Measurements from ENCODE around the gene DCAF6.

DCAF6 gene

DNA sequence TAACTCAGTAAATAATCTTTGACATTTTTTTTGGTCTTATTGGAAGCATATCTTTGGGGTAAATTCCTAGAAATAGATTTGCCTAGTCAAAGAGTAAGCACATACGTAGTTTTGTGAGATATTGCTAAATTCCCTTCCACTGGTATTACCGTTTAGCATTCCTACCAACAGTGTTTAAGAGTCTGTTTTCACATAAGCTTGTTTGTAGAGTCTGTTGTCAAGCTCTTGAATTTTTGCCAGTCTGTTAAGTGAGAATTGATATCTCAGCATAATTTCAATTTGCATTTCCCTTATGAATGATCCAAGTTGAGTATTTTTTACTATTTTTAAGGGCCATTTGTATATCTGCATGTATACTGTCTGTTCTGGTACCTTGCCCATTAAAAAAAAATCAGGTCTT is 37.3 kb downstream of the DCAF6 start:
- H3K4me1 ChIP-seq (ENCODE audit: insufficient read depth, low read length) = peaks cover 16% of the 10 kb centered on the region
- H3K4me3 ChIP-seq (ENCODE audit: low read depth in 1 of 2, low read length in 2 of 2) = no peak overlapping the region
- H3K9me3 ChIP-seq (ENCODE audit: low read length) = no peaks in the 10 kb centered on the region
- peaks cover 10% of the 10 kb centered on the region for H3K36me3 ChIP-seq (ENCODE audit: insufficient read depth, low read length)
- H3K27me3 ChIP-seq (ENCODE audit: control insufficient read depth in 1 of 2, insufficient read depth in 2 of 2, low read length in 2 of 2) = no peaks in the 10 kb centered on the region
- no peak overlapping the region for H3K27ac ChIP-seq (ENCODE audit: low read depth, low read length)
- H3K9ac ChIP-seq (ENCODE audit: low read length) = no peak overlapping the region

DNA sequence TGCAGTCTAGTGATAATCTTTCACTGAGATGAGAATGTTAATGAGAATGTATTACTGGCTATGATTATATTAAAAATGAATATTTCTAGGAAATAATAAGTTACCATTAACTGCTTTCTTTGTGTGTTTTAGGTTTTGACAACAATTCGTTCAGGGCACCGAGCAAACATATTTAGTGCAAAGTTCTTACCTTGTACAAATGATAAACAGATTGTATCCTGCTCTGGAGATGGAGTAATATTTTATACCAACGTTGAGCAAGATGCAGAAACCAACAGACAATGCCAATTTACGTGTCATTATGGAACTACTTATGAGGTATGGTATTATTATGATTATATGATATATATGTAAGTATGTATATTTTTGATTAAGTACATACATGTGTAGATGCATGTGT is 38.2 kb downstream of the DCAF6 start:
- Histone ChIP-seq H3K9me3 (ENCODE audit: low read length) (no peaks in the 10 kb centered on the region), H3K27ac (ENCODE audit: low read depth, low read length) (no peak overlapping the region), H3K9ac (ENCODE audit: low read length) (no peak overlapping the region), H3K36me3 (ENCODE audit: insufficient read depth, low read length) (peaks cover 10% of the 10 kb centered on the region), H3K4me1 (ENCODE audit: insufficient read depth, low read length) (peaks cover 16% of the 10 kb centered on the region), H3K27me3 (ENCODE audit: control insufficient read depth in 1 of 2, insufficient read depth in 2 of 2, low read length in 2 of 2) (no peaks in the 10 kb centered on the region), H3K4me3 (ENCODE audit: low read depth in 1 of 2, low read length in 2 of 2) (no peak overlapping the region)

DNA sequence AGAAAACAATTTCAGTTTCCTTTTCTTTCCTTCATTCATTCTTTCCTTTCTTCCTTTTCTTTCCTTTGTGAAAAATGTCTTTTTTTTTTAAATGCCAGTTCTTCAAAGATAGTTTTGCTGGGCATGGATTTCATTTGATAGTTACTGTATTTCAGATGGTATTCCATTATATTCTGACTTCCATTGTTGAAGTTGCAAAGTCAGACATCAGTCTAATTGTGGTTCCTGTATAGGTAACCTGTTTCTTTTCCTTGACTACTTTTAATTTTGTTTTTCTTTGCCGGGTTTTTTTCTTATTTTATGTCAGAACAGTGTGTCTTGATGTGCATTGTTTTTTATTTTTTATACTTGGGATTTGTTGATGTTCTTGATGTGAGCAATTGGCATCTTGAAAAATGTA is 40.8 kb downstream of the DCAF6 start:
- no peak overlapping the region for H3K27ac ChIP-seq (ENCODE audit: low read depth, low read length)
- no peaks in the 10 kb centered on the region for H3K27me3 ChIP-seq (ENCODE audit: control insufficient read depth in 1 of 2, insufficient read depth in 2 of 2, low read length in 2 of 2)
- no peak overlapping the region for H3K4me3 ChIP-seq (ENCODE audit: low read depth in 1 of 2, low read length in 2 of 2)
- H3K4me1 ChIP-seq (ENCODE audit: insufficient read depth, low read length) = peaks cover 16% of the 10 kb centered on the region
- H3K9me3 ChIP-seq (ENCODE audit: low read length) = no peaks in the 10 kb centered on the region
- H3K36me3 ChIP-seq (ENCODE audit: insufficient read depth, low read length) = peaks cover 10% of the 10 kb centered on the region
- no peak overlapping the region for H3K9ac ChIP-seq (ENCODE audit: low read length)

DNA sequence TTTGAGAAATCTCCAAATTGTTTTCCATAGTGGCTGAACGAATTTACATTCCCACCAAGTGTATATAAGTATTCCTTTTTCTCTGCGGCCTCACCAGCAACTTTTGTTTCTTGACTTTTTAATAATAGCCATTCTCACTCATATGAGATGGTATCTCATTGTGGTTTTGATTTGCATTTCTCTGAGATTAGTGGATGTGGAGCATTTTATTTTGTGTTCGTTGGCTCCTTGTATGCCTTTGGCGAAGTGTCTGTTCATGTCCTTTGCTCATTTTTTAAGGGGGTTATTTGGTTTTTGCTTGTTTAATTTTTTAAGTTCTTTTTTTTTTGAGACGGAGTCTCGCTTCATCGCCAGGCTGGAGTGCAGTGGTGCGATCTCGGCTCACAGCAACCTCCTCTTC is 45.5 kb downstream of the DCAF6 start:
- H3K36me3 ChIP-seq (ENCODE audit: insufficient read depth, low read length) = no peaks in the 10 kb centered on the region
- no peak overlapping the region for H3K27ac ChIP-seq (ENCODE audit: low read depth, low read length)
- peaks cover 5% of the 10 kb centered on the region for H3K4me1 ChIP-seq (ENCODE audit: insufficient read depth, low read length)
- H3K27me3 ChIP-seq (ENCODE audit: control insufficient read depth in 1 of 2, insufficient read depth in 2 of 2, low read length in 2 of 2) = no peaks in the 10 kb centered on the region
- H3K4me3 ChIP-seq (ENCODE audit: low read depth in 1 of 2, low read length in 2 of 2) = no peak overlapping the region
- H3K9me3 ChIP-seq (ENCODE audit: low read length) = no peaks in the 10 kb centered on the region
- no peak overlapping the region for H3K9ac ChIP-seq (ENCODE audit: low read length)

DNA sequence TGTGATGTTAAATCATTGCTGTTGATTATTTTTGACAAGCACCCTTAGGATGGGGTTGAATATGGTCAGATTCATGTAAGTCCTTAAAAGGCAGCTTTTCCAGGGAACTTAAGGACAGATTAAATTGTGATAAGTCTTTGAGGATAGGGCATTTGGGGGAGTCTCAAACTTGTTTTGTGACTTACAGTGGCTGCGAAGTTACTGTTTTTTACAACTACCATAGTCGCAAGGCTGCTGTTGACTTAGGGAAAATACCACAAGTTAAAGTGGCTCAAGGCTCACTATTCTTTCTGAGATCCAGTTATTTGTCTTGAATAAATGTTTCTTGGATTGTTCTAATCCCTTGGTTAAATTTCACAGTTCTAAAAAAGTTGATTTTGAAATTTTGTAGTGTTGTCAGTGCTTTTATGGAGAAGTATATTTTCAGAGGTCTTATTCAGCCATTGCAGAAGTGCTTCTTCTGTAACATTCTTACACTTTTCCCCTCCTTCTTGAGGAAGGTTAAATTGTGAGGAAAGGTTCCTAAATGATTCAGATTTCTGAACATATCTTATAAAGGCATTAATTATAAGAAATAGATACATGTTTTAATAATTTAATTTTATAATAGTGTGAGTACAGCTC is 47.4 kb downstream of the DCAF6 start:
- Histone ChIP-seq H3K9ac (ENCODE audit: low read length) (no peak overlapping the region), H3K9me3 (ENCODE audit: low read length) (no peaks in the 10 kb centered on the region), H3K27ac (ENCODE audit: low read depth, low read length) (no peak overlapping the region), H3K4me1 (ENCODE audit: insufficient read depth, low read length) (peaks cover 5% of the 10 kb centered on the region), H3K36me3 (ENCODE audit: insufficient read depth, low read length) (no peaks in the 10 kb centered on the region), H3K27me3 (ENCODE audit: control insufficient read depth in 1 of 2, insufficient read depth in 2 of 2, low read length in 2 of 2) (no peaks in the 10 kb centered on the region), H3K4me3 (ENCODE audit: low read depth in 1 of 2, low read length in 2 of 2) (no peak overlapping the region)

DNA sequence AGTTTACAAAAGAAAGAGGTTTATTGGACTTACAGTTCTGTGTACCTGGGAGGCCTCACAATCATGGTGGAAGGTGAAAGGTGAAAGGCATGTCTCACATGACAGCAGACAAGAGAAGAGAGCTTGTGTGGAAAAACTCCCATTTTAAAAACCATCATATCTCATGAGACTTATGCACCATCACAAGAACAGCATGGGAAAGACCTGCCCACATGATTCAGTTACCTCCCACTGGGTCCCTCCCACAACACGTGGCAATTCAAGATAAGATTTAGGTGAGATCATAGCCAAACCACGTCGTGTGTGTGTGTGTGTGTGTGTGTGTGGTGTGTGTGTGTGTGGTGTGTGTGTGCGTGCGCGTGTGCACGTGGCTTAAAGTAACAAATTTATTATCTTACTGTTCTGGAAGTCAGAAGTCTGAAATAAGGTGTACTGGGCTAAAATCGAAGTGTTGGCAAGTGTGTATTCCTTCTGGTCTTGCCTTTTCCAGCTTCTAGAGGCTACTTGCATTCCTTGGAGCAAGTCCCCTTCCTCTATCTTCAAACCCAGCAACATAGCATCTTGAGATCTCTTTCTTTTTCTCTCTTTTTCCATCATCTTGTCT is 48.5 kb downstream of the DCAF6 start:
- Histone ChIP-seq H3K27ac (ENCODE audit: low read depth, low read length) (no peak overlapping the region), H3K27me3 (ENCODE audit: control insufficient read depth in 1 of 2, insufficient read depth in 2 of 2, low read length in 2 of 2) (no peaks in the 10 kb centered on the region), H3K36me3 (ENCODE audit: insufficient read depth, low read length) (no peaks in the 10 kb centered on the region), H3K4me1 (ENCODE audit: insufficient read depth, low read length) (peaks cover 5% of the 10 kb centered on the region), H3K9me3 (ENCODE audit: low read length) (no peaks in the 10 kb centered on the region), H3K9ac (ENCODE audit: low read length) (no peak overlapping the region), H3K4me3 (ENCODE audit: low read depth in 1 of 2, low read length in 2 of 2) (no peak overlapping the region)

DNA sequence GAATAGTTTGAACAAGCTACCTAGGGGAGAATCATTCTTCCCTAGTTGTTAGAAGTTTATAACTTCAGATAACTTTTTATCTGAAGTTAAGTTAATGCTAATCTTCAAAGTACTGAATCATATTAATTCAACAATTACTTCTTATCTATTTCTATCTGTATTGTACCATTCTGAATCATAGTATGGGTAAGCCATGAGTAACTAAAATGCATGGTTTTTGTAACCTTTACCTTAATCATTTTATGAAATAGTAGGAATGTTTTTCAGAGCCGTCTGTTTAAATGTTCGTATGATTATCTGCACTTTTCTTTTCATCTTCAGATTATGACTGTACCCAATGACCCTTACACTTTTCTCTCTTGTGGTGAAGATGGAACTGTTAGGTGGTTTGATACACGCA is 50.7 kb downstream of the DCAF6 start:
- no peak overlapping the region for H3K27ac ChIP-seq (ENCODE audit: low read depth, low read length)
- H3K36me3 ChIP-seq (ENCODE audit: insufficient read depth, low read length) = peaks cover 8% of the 10 kb centered on the region
- H3K4me1 ChIP-seq (ENCODE audit: insufficient read depth, low read length) = peaks cover 5% of the 10 kb centered on the region
- no peak overlapping the region for H3K9ac ChIP-seq (ENCODE audit: low read length)
- H3K9me3 ChIP-seq (ENCODE audit: low read length) = no peaks in the 10 kb centered on the region
- H3K4me3 ChIP-seq (ENCODE audit: low read depth in 1 of 2, low read length in 2 of 2) = no peak overlapping the region
- no peaks in the 10 kb centered on the region for H3K27me3 ChIP-seq (ENCODE audit: control insufficient read depth in 1 of 2, insufficient read depth in 2 of 2, low read length in 2 of 2)

DNA sequence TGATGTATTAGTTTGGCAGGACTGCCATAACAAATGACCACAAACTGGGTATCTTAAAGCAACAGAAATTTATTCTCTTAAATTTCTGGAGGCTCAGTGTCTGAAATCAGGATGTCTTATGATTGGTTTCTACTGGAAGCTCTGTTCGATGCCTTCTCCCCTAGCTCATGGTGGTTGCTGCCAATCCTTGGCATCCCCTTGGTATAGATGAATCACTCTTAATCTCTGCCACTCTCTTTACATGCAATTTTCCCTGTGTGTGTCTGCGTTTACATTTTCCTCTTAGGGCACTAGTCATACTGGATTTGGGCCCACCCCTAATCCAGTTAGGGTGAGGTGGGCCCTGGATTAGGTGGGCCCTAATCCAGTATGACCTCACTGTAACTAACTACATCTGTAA is 55.1 kb downstream of the DCAF6 start:
- Histone ChIP-seq H3K4me1 (ENCODE audit: insufficient read depth, low read length) (no peaks in the 10 kb centered on the region), H3K27me3 (ENCODE audit: control insufficient read depth in 1 of 2, insufficient read depth in 2 of 2, low read length in 2 of 2) (no peaks in the 10 kb centered on the region), H3K9me3 (ENCODE audit: low read length) (no peaks in the 10 kb centered on the region), H3K4me3 (ENCODE audit: low read depth in 1 of 2, low read length in 2 of 2) (no peak overlapping the region), H3K27ac (ENCODE audit: low read depth, low read length) (no peak overlapping the region), H3K9ac (ENCODE audit: low read length) (no peak overlapping the region), H3K36me3 (ENCODE audit: insufficient read depth, low read length) (peaks cover 15% of the 10 kb centered on the region)

DNA sequence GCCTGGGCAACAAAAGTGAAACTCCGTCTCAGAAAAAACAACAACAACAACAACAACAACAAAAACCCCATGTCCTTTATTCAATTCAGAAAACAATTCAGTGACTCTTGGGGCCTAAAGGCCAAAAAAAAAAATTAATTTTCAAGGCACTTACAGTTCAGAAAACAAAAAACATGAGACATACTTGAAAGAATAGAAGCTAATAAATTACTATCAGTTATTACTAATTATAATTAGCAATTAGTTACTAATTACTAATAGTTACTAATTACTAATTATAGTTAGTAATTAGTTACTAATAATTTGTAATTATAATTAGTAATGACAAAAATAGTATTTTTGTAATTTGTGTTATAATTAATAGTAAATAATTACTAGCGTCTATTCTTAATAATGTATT is 57.2 kb downstream of the DCAF6 start:
- Histone ChIP-seq H3K4me3 (ENCODE audit: low read depth in 1 of 2, low read length in 2 of 2) (no peak overlapping the region), H3K36me3 (ENCODE audit: insufficient read depth, low read length) (peaks cover 15% of the 10 kb centered on the region), H3K4me1 (ENCODE audit: insufficient read depth, low read length) (no peaks in the 10 kb centered on the region), H3K9me3 (ENCODE audit: low read length) (no peaks in the 10 kb centered on the region), H3K9ac (ENCODE audit: low read length) (no peak overlapping the region), H3K27me3 (ENCODE audit: control insufficient read depth in 1 of 2, insufficient read depth in 2 of 2, low read length in 2 of 2) (no peaks in the 10 kb centered on the region), H3K27ac (ENCODE audit: low read depth, low read length) (no peak overlapping the region)

DNA sequence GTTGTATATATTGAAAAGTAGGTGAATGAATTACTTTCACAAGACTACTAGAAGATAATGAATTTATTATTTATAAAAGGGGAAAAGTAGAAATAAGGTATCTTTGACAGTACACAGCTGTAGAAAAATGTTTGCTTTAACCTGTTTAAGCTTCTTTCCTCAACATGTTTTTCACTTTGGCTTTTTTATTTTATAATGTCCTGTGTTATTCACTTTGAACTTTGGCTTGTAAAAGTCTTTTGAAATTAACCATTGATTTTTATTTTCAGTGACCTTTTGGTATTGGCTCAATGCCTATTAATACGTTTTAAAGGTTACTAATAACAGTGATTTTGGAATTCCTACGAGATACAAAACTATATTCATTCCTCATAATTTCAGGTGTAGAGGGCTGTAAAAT is 58.1 kb downstream of the DCAF6 start:
- H3K27me3 ChIP-seq (ENCODE audit: control insufficient read depth in 1 of 2, insufficient read depth in 2 of 2, low read length in 2 of 2) = no peaks in the 10 kb centered on the region
- no peaks in the 10 kb centered on the region for H3K4me1 ChIP-seq (ENCODE audit: insufficient read depth, low read length)
- H3K9ac ChIP-seq (ENCODE audit: low read length) = no peak overlapping the region
- H3K9me3 ChIP-seq (ENCODE audit: low read length) = no peaks in the 10 kb centered on the region
- no peak overlapping the region for H3K27ac ChIP-seq (ENCODE audit: low read depth, low read length)
- H3K4me3 ChIP-seq (ENCODE audit: low read depth in 1 of 2, low read length in 2 of 2) = no peak overlapping the region
- H3K36me3 ChIP-seq (ENCODE audit: insufficient read depth, low read length) = peaks cover 15% of the 10 kb centered on the region

DNA sequence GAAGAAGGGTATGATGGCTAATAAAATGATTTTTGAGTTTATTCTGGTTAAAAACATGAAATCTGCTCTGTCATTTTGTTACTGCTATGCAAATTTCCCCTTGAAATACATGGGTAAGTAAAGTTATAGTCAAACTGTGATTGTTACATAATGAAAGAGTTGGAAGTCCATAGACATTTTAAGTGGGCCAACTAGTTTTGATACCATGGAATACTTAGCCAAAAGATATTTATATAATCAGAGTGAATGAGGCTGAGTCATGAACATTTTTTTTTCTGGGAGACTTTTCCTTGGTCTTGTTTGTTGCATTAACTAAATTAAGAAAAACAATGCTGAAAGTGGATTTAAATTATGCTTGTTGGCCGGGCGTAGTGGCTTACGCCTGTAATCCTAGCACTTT is 58.6 kb downstream of the DCAF6 start:
- H3K4me3 ChIP-seq (ENCODE audit: low read depth in 1 of 2, low read length in 2 of 2) = no peak overlapping the region
- H3K27ac ChIP-seq (ENCODE audit: low read depth, low read length) = no peak overlapping the region
- peaks cover 15% of the 10 kb centered on the region for H3K36me3 ChIP-seq (ENCODE audit: insufficient read depth, low read length)
- no peak overlapping the region for H3K9ac ChIP-seq (ENCODE audit: low read length)
- H3K9me3 ChIP-seq (ENCODE audit: low read length) = no peaks in the 10 kb centered on the region
- no peaks in the 10 kb centered on the region for H3K4me1 ChIP-seq (ENCODE audit: insufficient read depth, low read length)
- no peaks in the 10 kb centered on the region for H3K27me3 ChIP-seq (ENCODE audit: control insufficient read depth in 1 of 2, insufficient read depth in 2 of 2, low read length in 2 of 2)

DNA sequence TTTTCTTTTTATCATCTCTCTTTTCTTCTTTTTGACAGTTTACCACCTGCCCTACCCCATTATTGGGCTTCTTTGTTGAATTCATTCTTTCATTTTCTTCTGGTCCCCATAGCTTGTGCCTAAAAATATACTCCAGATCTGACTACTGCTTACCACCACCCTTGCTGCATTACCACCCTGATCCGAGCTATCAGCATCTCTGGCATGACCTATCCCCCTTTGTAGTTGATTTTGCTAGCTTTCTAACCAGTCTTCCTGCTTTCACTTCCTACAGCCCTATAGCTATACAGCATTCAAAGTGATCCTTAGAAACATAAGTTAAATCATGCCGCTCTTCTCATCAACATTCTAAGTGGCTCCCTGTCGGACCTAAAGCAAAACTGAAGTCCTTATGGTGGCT is 59.8 kb downstream of the DCAF6 start:
- Histone ChIP-seq H3K9me3 (ENCODE audit: low read length) (no peaks in the 10 kb centered on the region), H3K4me1 (ENCODE audit: insufficient read depth, low read length) (no peaks in the 10 kb centered on the region), H3K27me3 (ENCODE audit: control insufficient read depth in 1 of 2, insufficient read depth in 2 of 2, low read length in 2 of 2) (no peaks in the 10 kb centered on the region), H3K9ac (ENCODE audit: low read length) (no peak overlapping the region), H3K4me3 (ENCODE audit: low read depth in 1 of 2, low read length in 2 of 2) (no peak overlapping the region), H3K27ac (ENCODE audit: low read depth, low read length) (no peak overlapping the region), H3K36me3 (ENCODE audit: insufficient read depth, low read length) (peaks cover 15% of the 10 kb centered on the region)

All from muscle layer of colon (tissue), 2 donors.